HG03139 (cell line): ENCODE measurements around the gene TDRD3.
A peak's percentile ranks its signal among the peaks of the same experiment; 100 is the strongest.
"Not testable (repeated sequence)": the region's sequence is repeated elsewhere in the genome, so short reads cannot be mapped to it uniquely, and the experiment has no call there.

Experiments used
- ATAC-seq: cut with Tn5 transposase; IDR thresholded peaks from one replicate; pipeline ENCODE4 v1.9.1; 2021; ENCODE audit not compliant: unreplicated experiment

The TDRD3 gene

GRCh38 chr13:60398379-60398891 lies 1.4 kb downstream of the TDRD3 start:
- ATAC-seq, result no peak

GRCh38 chr13:60398907-60399589 lies 2.0 kb downstream of the TDRD3 start:
- ATAC-seq, result no peak

GRCh38 chr13:60402022-60402421 lies 5.0 kb downstream of the TDRD3 start:
- no peak for ATAC-seq

DNA sequence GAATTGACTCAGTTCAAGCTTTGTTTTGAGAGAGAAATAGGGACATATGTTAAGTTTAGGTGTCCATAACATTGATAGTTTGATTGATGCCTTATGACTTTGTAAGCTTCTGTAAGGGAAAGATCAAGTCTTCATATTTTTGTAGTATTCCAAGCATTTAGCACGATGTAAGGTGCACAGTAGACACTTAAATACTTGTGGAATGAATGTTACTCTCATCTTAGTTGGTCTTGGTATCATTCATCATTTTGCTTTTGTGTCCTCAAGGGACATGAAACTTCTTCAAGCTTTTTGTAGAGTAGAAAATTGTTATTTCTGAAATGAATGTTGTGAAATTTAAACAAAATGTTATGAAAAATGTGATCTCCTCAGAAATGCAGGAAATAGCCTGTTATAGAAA lies 10.1 kb downstream of the TDRD3 start:
- ATAC-seq, result no peak

DNA sequence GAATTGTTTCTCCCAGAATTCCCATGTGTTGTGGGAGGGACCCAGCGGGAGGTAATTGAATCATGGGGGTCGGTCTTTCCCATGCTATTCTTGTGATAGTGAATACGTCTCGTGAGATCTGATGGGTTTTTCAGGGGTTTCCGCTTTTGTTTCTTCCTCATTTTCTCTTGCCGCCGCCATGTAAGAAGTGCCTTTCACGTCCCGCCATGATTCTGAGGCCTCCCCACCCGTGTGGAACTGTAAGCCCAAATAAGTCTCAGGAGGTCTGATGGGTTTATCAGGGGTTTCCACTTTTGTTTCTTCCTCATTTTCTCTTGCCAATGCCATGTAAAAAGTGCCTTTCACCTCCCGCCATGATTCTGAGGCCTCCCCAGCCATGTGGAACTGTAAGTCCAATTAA lies 10.8 kb downstream of the TDRD3 start:
- not testable (repeated sequence) for ATAC-seq

DNA sequence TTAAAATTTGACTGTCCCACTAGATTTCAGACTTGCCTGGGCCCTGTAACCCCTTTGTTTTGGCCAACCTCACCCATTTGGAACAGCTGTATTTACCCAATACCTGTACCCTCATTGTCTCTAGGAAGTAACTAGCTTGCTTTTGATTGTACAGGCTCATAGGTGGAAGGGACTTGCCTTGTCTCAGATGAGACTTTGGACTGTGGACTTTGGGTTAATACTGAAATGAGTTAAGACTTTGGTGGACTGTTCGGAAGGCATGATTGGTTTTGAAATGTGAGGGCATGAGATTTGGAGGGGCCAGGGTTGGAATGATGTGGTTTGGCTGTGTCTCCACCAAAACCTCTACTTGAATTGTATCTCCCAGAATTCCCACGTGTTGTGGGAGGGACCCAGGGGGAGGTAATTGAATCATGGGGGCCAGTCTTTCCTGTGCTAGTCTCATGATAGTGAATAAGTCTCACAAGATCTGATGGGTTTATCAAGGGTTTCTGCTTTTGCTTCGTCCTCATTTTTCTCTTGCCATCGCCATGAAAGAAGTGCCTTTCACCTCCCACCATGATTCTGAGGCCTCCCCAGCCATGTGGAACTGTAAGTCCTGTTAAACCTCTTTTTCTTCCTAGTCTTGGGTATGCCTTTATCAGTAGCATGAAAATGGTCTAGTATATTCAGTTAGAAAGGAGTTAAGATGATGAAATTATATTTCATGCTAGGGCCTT lies 12.7 kb downstream of the TDRD3 start:
- not testable (repeated sequence) for ATAC-seq

DNA sequence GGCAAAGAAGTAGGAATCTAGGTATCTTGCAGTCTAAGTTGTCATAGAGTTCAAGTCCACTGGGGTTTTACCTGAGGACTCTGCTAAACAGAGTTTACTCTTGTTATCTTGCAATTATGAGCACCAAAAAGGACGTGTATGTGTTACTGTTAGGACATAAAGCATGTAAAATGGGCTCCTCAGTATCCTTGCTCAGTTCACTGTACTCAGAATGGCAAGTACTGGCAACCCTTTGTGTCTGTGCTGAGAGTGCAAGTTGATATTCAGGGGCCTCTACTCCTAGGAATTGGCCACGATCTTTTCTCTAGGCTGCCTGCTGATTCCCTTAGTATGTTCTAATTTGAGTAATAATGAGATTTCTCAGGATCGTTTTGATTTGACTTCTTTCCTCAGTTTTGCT lies 13.3 kb downstream of the TDRD3 start:
- ATAC-seq, result no peak

- ATAC-seq, result no peak
Observed at GRCh38 chr13:60411464-60411863, 14.4 kb downstream of the TDRD3 start.

DNA sequence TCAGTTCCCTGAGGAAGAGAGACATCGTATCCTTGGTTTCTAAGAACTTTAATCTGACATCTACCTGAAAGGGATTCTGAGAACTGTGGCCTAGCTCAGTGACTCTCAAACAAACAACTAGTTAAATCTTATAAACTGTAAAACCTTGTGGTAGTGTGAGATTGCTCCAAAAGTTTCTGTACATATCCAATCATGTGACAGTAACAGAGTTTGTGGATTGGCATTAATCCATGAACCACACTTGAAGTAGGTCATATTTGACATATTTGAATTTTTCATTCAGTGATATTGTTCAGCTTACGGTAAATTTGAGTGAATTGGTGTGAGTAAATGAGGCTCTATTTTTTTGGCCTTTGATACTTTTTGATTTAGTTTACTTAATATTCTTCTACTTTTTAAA lies 15.0 kb downstream of the TDRD3 start:
- no peak for ATAC-seq

GRCh38 chr13:60412909-60413616 lies 16.0 kb downstream of the TDRD3 start:
- no peak for ATAC-seq

DNA sequence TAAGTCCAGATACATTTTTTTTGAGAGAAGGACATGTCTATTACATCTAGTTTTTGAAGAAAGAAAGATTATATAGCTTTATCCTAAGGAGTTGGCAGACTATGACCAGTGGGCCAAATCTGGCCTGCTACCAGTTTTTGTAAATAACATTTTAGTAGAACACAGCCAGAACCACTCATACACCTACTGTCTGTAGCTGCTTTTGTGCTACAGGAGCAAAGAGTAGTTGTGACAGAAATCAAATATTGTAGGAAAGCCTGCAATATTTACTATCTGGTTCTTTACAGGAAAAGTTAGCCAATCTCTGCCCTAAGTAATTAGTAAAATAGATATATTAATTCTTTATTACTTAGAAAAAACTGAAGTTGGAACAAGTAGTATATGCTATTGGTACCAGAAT lies 17.2 kb downstream of the TDRD3 start:
- ATAC-seq, result no peak

DNA sequence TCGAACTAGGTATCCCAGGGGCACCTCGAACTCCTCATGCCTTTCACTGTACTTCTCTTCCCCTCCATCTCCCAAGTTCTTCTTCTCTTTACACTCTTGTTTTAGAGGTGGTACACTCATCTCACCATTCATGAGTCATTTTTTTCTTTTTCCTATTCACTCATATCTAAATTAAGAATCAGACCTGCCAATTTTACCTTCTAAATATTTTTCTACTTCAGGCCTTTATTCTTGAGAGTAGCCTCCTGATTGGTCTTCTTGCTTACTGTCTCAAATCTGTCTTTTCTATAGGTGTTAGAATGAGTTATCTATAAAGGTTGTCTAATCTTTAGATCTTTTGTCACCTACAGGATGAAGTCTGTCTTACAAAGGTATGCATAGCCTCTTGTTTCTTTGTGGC lies 20.7 kb downstream of the TDRD3 start:
- ATAC-seq, result no peak

DNA sequence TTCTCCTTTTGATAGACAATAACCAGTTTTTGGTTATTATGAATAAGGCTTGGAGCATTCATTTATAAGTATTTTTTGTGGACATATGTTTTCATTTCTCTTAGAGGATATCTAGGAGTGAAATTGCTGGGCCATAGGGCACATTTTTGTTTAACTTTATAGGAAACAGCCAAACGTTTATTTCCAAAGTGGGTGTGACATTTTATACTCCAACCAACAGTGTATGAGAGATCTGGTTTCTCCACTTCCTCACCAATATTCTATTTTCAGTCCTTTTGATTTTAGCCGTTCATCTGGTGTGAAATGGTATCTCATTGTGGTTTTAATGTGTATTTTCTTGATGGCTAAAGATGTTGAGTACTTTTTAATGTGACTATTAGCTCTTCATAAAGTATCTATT lies 21.9 kb downstream of the TDRD3 start:
- ATAC-seq, result no peak

GRCh38 chr13:60425332-60425731 lies 28.3 kb downstream of the TDRD3 start:
- ATAC-seq, result no peak

DNA sequence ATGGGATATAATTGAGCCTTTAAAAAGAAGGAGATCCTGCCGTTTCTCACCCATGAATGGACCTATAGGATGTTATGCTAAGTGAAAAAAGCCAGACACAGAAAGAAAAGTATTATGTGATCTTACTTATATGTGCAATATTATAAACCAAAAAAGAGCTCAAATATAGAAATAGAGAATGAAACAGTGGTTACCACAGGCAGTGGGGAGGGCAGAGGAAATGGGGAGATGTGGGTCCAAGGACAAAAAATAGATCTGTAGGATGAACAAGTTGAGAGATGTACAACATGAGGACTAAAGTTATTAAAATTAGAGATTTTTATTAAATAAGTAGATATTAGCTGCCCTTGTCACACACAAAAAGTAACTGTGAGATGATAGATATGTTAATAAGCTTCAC lies 29.1 kb downstream of the TDRD3 start:
- ATAC-seq, result no peak

- ATAC-seq, result no peak
Observed at GRCh38 chr13:60427285-60427684, 30.3 kb downstream of the TDRD3 start.

DNA sequence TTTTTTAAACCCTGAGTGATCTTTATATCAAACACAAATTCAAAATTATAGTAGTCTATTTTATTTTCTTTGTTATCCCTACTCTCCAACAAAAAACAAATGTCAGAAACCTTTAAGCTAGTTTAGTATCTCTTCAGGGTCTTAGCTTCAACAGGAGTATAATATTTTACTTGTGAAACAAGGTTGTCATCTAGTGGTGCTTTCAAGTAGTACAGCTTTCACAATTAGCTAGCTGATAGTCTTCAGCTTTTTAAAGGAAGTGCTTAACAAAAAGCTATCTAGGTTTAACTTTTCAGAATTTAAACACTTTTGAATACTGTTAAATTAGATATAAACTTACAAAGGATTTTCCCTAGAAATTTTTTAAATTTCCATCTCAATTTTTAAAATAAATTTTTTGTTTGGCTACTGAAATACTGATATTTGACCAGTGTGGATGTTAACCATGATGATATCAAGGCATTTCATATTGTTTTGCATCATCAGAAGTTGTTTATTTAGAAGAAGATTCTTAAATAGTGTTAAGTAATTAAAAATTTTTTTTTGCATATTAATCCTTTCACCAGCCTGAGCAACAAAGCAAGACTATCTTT lies 34.2 kb downstream of the TDRD3 start:
- peak; percentile 77 for ATAC-seq

- ATAC-seq, result no peak
Observed at GRCh38 chr13:60433505-60433904, 36.5 kb downstream of the TDRD3 start.

- ATAC-seq, result no peak
Observed at GRCh38 chr13:60435762-60436374, 38.8 kb downstream of the TDRD3 start.

GRCh38 chr13:60439201-60439600 lies 42.2 kb downstream of the TDRD3 start:
- ATAC-seq, result no peak

DNA sequence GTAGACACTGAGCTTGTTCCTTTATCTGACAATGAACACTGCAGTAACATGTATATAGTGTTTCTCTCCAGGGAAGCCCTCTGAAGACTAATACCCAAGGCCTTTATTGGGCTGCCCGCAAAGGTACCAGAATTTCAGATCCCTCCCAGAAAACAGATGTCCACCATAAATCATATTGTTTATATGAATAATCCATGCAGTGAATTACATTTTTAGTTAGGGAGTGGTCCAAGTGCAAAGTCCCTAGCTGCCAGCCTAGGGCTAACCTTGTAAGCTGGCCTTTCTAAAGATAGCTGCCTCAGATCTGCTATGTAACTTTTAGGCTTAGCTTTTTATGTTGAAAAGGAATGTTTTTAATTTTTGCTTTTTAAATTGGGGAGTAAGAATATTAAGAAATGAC lies 44.7 kb downstream of the TDRD3 start:
- ATAC-seq, result no peak
